Heart left ventricle (tissue), 13 donors: ENCODE measurements around the gene GOLGA8G.
"Not testable (repeated sequence)": the region's sequence is repeated elsewhere in the genome, so short reads cannot be mapped to it uniquely, and the experiment has no call there.

ENCODE experiments used
- CTCF ChIP-seq, 12 donors: fragments of 200-600 bp; sonication (generic) in 4 of 12; IDR thresholded peaks; one replicate each; pipeline versions ENCODE4 v1.5.0 to v1.8.0; 2018 to 2022; ENCODE audit warnings: antibody characterized with exemption in 12 of 12, mild to moderate bottlenecking in 5 of 12
- POLR2A ChIP-seq, 2 donors: fragments of 450-650 bp; IDR thresholded peaks; one replicate each; pipeline ENCODE4 v1.6.1; 2017; ENCODE audit warnings: antibody characterized with exemption in 2 of 2, mild to moderate bottlenecking in 2 of 2, moderate library complexity in 2 of 2
- donor health status: ischemic (EF 13 %, LVEDD 7.1; RV severe dilation, severe dysfunction).
- donor health status: DM: no; HTN: yes; CAD: no.
- donor health status: DM: no; HTN: no; CAD: no.
- donor health status: ischemic (EF 25% LVEDD 6.9; RV normal size, moderate dysfunction).
- donor health status: ischemic (EF 25% LVEDD 5.7; RV mildly dilated, moderate dysfunction).
- donor health status: ischemic (EF 35%, LVEDD 5.7; RV mildly dilated, moderate dysfunction).
- donor health status: nonischemic (EF 11% LVEDD 7.7; RV severe dilation, severe dysfunction).
- donor health status: DM: yes; HTN: yes; CAD: no.
- donor health status: PGD.
- donor health status: ischemic (EF 29% LVEDD 5.4; RV normal size, mild dysfunction).
- donor health status: nonischemic (EF 23%, LVEDD 6.1; RV moderate dilation, normal function).

GRCh38 chr15:28514128-28514527 is 18.6 kb downstream of the GOLGA8G start:
- not testable (repeated sequence) for TF ChIP-seq CTCF, POLR2A (IDR thresholded peaks at IDR 0.05)
